Measurements from ENCODE around the gene MEF2B.

Gene MEF2B

GRCh38 chr19:19115954-19116353 lies 54.1 kb downstream of the MEF2B start:
- peak; percentile 60 for DNase-seq (ENCODE audit: low read depth)
- TF ChIP-seq CTCF (IDR thresholded peaks at IDR 0.05; ENCODE audit: insufficient read depth, low read depth, low read length, missing control alignments) = peak; percentile 69
- no peak overlapping the region for H3K4me3 ChIP-seq (ENCODE audit: low read depth, low read length)

GRCh38 chr19:19113040-19113626 lies 56.9 kb downstream of the MEF2B start:
- TF ChIP-seq CTCF (IDR thresholded peaks at IDR 0.05; ENCODE audit: insufficient read depth, low read depth, low read length, missing control alignments) = no peak
- peak; percentile 34 for DNase-seq (ENCODE audit: low read depth)
- no peak overlapping the region for H3K4me3 ChIP-seq (ENCODE audit: low read depth, low read length)

- DNase-seq (ENCODE audit: low read depth) = no peak
- no peak overlapping the region for H3K4me3 ChIP-seq (ENCODE audit: low read depth, low read length)
- TF ChIP-seq CTCF (IDR thresholded peaks at IDR 0.05; ENCODE audit: insufficient read depth, low read depth, low read length, missing control alignments) = no peak
Observed at GRCh38 chr19:19111967-19112580, 58.0 kb downstream of the MEF2B start.

- TF ChIP-seq CTCF (IDR thresholded peaks at IDR 0.05; ENCODE audit: insufficient read depth, low read depth, low read length, missing control alignments) = no peak
- H3K4me3 ChIP-seq (ENCODE audit: low read depth, low read length) = no peak overlapping the region
- DNase-seq (ENCODE audit: low read depth) = no peak
Observed at GRCh38 chr19:19111136-19111835, 58.8 kb downstream of the MEF2B start.

- peak; percentile 35 for DNase-seq (ENCODE audit: low read depth)
- peak; percentile 28 for TF ChIP-seq CTCF (IDR thresholded peaks at IDR 0.05; ENCODE audit: insufficient read depth, low read depth, low read length, missing control alignments)
- H3K4me3 ChIP-seq (ENCODE audit: low read depth, low read length) = no peak overlapping the region
Observed at GRCh38 chr19:19110410-19111135, 59.5 kb downstream of the MEF2B start.

- no peak for TF ChIP-seq CTCF (IDR thresholded peaks at IDR 0.05; ENCODE audit: insufficient read depth, low read depth, low read length, missing control alignments)
- H3K4me3 ChIP-seq (ENCODE audit: low read depth, low read length) = no peak overlapping the region
- DNase-seq (ENCODE audit: low read depth) = no peak
Observed at GRCh38 chr19:19109601-19110000, 60.5 kb downstream of the MEF2B start.
